AG04450 (cell line): ENCODE data around the gene RNF212. TPM values are rescaled to one million over a fixed set of nuclear protein-coding genes. Genes with fewer than 3 reads are reported as not detected.

Experiments
- CTCF ChIA-PET: fragments of 300-600, 350-600 bp; formaldehyde crosslinking; extraction: SDS; loops from one replicate; lab custom pipeline; 2022; ENCODE audit warnings: antibody characterized with exemption, inconsistent platforms; lab: Charles Lee
- POLR2A ChIA-PET: fragments of 350-600 bp; formaldehyde crosslinking; extraction: SDS; loops from one replicate; lab custom pipeline; 2021; ENCODE audit warnings: antibody characterized with exemption, inconsistent platforms; lab: Yijun Ruan, JAX
- DNase-seq: peaks from one replicate; pipeline ENCODE4 v3.0.0-alpha.2; 2011; ENCODE audit warnings: low read depth, low spot score
- H3K27ac ChIP-seq: one replicate; pipeline ENCODE4 v1.5.1; 2012; ENCODE audit warnings: low read depth, low read length, control low read depth
- H3K27me3 ChIP-seq: one replicate; pipeline ENCODE4 v1.6.0; 2012; ENCODE audit warnings: low read length; ENCODE audit not compliant: control insufficient read depth, insufficient read depth
- H3K4me3 ChIP-seq: 2 replicates; pipeline ENCODE4 v1.5.1; 2011; ENCODE audit warnings: mild to moderate bottlenecking, low read depth, low read length, control low read depth
- H3K9me3 ChIP-seq: 2 replicates; pipeline ENCODE4 v1.5.1; 2012; ENCODE audit warnings: low read length; ENCODE audit not compliant: control insufficient read depth, insufficient read depth
- polyA plus RNA-seq: library from polyadenylated mRNA; depleted of rRNA; stranded (reverse); fragments of >200 nt; gene quantifications from 2 replicates; pipeline ENCODE4 v1.2.3, GENCODE V29; 2011
- TF ChIP-seq, protein P1 (sequence below): IDR thresholded peaks from 2 replicates; pipeline ENCODE4 v1.5.1; 2011; ENCODE audit warnings: low read depth, low read length, control low read depth, inconsistent platforms

RNF212 gene
- polyA plus RNA-seq, 1 experiment, result 0.88 TPM

DNA sequence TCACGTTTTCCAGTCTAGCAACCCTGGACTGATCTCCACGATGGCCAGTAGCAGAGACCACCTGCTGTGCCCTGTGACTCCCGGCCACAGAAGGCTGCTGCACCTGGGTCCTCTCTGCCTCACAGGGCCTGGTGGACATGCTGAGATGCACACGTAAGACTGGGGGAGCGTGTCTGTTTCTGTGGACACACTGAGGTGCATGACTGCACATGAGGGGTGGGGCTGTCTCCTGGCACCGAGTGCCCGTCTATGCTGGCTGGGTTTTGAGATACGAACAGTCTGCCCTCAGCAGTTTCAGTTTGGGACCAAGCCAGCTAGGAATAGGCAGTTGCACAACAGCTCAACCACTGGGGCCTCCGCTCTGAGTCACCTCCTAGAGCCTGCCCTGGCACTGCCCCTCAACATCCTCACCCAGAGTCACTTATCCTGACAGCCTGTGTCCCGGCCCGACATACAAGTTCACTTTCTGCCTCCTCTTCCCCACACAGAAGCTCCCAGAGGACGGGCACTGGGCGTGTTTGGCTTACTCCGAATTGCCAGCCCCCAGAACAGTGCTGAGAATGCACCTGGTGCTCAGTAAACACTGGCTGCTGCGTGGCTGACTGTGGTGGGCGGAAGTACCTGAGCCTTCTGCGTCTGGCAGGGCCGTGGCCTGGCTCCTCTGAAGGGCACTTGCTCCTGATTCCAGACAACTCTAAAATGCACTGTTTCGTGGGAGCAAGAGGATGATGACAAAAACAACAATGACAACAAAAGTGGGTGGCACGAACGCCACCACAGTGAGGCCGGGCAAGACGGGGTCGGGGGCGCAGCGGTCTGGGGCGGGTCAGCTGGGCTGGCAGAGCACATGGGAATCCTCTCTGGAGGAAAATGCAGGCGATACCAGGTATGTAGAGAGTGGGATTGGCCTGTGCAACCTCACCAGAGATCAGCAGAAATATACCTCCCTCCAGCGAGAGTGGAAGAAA is 30.9 kb downstream of the RNF212 start:
- POLR2A ChIA-PET, result interaction anchor here (0.5 kb wide), 1 partner anchor 71 kb away, joined by 3 read pairs; no protein-coding TSS in a partner anchor
- CTCF ChIA-PET, result interaction anchor here (1.2 kb wide), 1 partner anchor 9 kb away, joined by 3 read pairs; no protein-coding TSS in a partner anchor
- Histone ChIP-seq H3K27me3 (peaks cover 31% of the 10 kb centered on the region), H3K27ac (no peak overlapping the region), H3K9me3 (peaks cover 12% of the 10 kb centered on the region), H3K4me3 (no peak overlapping the region)
- peak; percentile 13 for DNase-seq
- TF ChIP-seq, protein P1, sequence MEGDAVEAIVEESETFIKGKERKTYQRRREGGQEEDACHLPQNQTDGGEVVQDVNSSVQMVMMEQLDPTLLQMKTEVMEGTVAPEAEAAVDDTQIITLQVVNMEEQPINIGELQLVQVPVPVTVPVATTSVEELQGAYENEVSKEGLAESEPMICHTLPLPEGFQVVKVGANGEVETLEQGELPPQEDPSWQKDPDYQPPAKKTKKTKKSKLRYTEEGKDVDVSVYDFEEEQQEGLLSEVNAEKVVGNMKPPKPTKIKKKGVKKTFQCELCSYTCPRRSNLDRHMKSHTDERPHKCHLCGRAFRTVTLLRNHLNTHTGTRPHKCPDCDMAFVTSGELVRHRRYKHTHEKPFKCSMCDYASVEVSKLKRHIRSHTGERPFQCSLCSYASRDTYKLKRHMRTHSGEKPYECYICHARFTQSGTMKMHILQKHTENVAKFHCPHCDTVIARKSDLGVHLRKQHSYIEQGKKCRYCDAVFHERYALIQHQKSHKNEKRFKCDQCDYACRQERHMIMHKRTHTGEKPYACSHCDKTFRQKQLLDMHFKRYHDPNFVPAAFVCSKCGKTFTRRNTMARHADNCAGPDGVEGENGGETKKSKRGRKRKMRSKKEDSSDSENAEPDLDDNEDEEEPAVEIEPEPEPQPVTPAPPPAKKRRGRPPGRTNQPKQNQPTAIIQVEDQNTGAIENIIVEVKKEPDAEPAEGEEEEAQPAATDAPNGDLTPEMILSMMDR, result no peak

DNA sequence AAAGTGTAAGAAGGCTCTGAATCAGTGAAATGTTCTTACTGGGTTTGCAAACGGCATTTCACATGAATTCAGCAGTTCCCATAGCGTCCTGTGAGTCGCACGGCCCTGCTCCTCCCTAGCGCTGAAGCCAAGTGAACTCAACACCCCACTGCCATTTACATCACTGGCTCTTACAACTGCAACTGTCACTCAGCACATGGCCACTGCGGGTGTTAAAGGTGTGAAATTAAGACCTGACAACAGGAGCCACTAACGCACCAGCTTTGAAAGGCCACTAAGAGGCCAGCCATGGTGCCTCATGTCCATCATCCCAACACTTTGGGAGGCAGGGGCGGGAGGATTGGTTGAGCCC is 31.7 kb downstream of the RNF212 start:
- ChIA-PET CTCF (interaction anchor here (1.2 kb wide), 1 partner anchor 8 kb away, joined by 3 read pairs; no protein-coding TSS in a partner anchor), POLR2A (no interaction called here)
- TF ChIP-seq, protein P1, result no peak
- H3K9me3 ChIP-seq, result peaks cover 12% of the 10 kb centered on the region
- DNase-seq, result no peak
- H3K27ac ChIP-seq, result no peak overlapping the region
- no peak overlapping the region for H3K4me3 ChIP-seq
- H3K27me3 ChIP-seq, result peaks cover 31% of the 10 kb centered on the region

DNA sequence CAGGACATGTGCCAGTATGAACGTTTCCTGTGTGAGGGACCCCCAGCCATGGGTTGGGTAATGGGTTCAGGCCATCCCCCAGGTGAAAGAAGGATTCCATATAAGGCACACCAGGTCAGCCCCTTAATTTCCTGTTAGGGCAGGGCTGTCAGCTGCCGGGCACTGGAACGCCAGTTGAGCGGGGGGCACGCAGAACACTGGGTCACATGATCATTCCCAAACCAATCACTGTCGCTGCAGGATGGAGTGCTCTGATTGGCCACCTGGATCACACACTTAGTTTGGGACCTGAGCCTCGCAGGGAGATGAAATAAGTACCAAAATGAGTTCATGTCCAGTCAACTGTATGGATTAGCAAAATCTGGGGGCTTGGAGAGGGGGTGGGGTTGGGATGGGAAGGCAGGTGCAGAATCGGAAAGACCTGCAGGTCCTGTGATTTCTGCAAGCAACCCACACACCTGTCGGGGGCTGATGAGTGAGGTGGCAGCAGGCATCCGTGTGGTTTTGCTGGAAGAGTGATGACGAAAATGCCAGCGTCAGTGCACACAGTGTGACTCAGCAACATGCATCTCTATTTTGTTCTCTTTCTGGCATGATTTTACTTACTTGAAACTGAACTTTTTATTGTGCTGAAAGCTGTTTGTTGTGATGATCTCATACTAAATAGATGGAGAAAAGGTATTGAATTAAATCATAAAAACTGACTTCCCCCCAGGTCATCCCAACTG is 32.2 kb downstream of the RNF212 start:
- DNase-seq, result no peak
- POLR2A ChIA-PET, result interaction anchor here (0.6 kb wide), 1 partner anchor 33 kb away, joined by 3 read pairs; no protein-coding TSS in a partner anchor
- no peak overlapping the region for H3K27ac ChIP-seq

DNA sequence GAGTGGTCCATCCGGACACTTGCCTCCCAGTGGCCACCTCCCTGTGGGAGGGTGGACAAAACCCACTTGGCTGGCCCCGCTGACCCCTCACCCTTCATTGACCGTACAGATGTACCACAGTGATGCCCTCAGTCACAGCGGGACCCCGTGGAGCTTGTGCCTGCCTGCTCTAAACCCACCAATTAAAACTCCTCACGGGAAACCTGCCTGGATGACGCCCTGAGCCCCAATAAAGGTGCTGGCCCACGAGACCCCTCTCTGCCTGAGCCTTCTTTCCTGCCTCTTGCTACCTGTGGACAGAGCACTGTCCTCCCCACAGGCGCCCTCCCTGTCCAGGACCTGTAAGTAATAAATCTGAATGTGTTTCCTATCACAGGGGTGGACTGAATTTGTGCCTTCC is 32.9 kb downstream of the RNF212 start:
- Histone ChIP-seq H3K27me3 (peaks cover 35% of the 10 kb centered on the region), H3K9me3 (peaks cover 12% of the 10 kb centered on the region), H3K27ac (no peak overlapping the region), H3K4me3 (no peak overlapping the region)
- ChIA-PET POLR2A (no interaction called here), CTCF (no interaction called here)
- DNase-seq, result no peak
- TF ChIP-seq, protein P1, result no peak

More for the DNA sequence above, 32.2 kb downstream of the RNF212 start:
- no peak overlapping the region for H3K4me3 ChIP-seq
- TF ChIP-seq, protein P1, result no peak
- CTCF ChIA-PET, result no interaction called here
- H3K27me3 ChIP-seq, result peaks cover 35% of the 10 kb centered on the region
- peaks cover 12% of the 10 kb centered on the region for H3K9me3 ChIP-seq
